H9 (cell line): ENCODE measurements around the gene RPEL1. TPM values are rescaled to one million over a fixed set of nuclear protein-coding genes. Genes with fewer than 3 reads are reported as not detected.

Experiments used
- DNase-seq: peaks from one replicate; pipeline ENCODE4 v3.0.0-alpha.2; 2017
- H2AFZ ChIP-seq: one replicate; pipeline ENCODE4 v1.6.1; 2013; ENCODE audit warnings: mild to moderate bottlenecking, low read length, control low read depth, moderate library complexity
- H2AK5ac ChIP-seq: 2 replicates; pipeline ENCODE4 v1.6.1; 2013; ENCODE audit warnings: low read length, control low read depth, mixed read lengths; ENCODE audit not compliant: insufficient read length
- H2BK120ac ChIP-seq: one replicate; pipeline ENCODE4 v1.6.1; 2013; ENCODE audit warnings: low read depth, mild to moderate bottlenecking, low read length, control low read depth, inconsistent platforms; ENCODE audit not compliant: poor library complexity, severe bottlenecking
- H2BK12ac ChIP-seq: 2 replicates; pipeline ENCODE4 v1.6.1; 2013; ENCODE audit warnings: low read length, control low read depth, mixed read lengths, low read depth; ENCODE audit not compliant: insufficient read length
- H2BK15ac ChIP-seq: 2 replicates; pipeline ENCODE4 v1.6.1; 2013; ENCODE audit warnings: low read depth, low read length, control low read depth
- H2BK20ac ChIP-seq: one replicate; pipeline ENCODE4 v1.6.1; 2013; ENCODE audit warnings: low read depth, mild to moderate bottlenecking, low read length, control low read depth, inconsistent platforms; ENCODE audit not compliant: poor library complexity, severe bottlenecking
- H2BK5ac ChIP-seq: 2 replicates; pipeline ENCODE4 v1.6.1; 2013; ENCODE audit warnings: low read length, control low read depth, mixed read lengths; ENCODE audit not compliant: insufficient read length
- H3K14ac ChIP-seq: 2 replicates; pipeline ENCODE4 v1.6.1; 2013; ENCODE audit warnings: low read length, control low read depth; ENCODE audit not compliant: insufficient read depth
- H3K18ac ChIP-seq: 2 replicates; pipeline ENCODE4 v1.6.1; 2013; ENCODE audit warnings: low read depth, mild to moderate bottlenecking, mixed read lengths, low read length, control low read depth; ENCODE audit not compliant: insufficient read length
- H3K23ac ChIP-seq: 2 replicates; pipeline ENCODE4 v1.6.1; 2013; ENCODE audit warnings: low read length, control low read depth, mixed read lengths, low read depth; ENCODE audit not compliant: insufficient read length
- H3K23me2 ChIP-seq: 2 replicates; pipeline ENCODE4 v1.6.1; 2013; ENCODE audit warnings: low read depth, mild to moderate bottlenecking, mixed read lengths, low read length, control low read depth; ENCODE audit not compliant: insufficient read length, poor library complexity, severe bottlenecking
- H3K27ac ChIP-seq: 2 replicates; pipeline ENCODE4 v1.5.1; 2013; ENCODE audit warnings: low read length, control low read depth, mixed read lengths, low read depth; ENCODE audit not compliant: insufficient read length
- H3K27me3 ChIP-seq: 2 replicates; pipeline ENCODE4 v1.6.1; 2013; ENCODE audit warnings: low read length, control low read depth, inconsistent platforms; ENCODE audit not compliant: insufficient read depth
- H3K4ac ChIP-seq: 2 replicates; pipeline ENCODE4 v1.6.1; 2013; ENCODE audit warnings: low read depth, mild to moderate bottlenecking, control low read depth, inconsistent platforms, low read length, moderate library complexity
- H3K4me1 ChIP-seq: 2 replicates; pipeline ENCODE4 v1.6.1; 2013; ENCODE audit warnings: low read length, control low read depth, inconsistent platforms; ENCODE audit not compliant: insufficient read depth
- H3K4me2 ChIP-seq: 2 replicates; pipeline ENCODE4 v1.6.1; 2013; ENCODE audit warnings: low read length, control low read depth, mixed read lengths; ENCODE audit not compliant: insufficient read length, insufficient read depth
- H3K56ac ChIP-seq: 2 replicates; pipeline ENCODE4 v1.6.1; 2013; ENCODE audit warnings: low read depth, mild to moderate bottlenecking, mixed read lengths, low read length, control low read depth; ENCODE audit not compliant: insufficient read length
- H3K79me1 ChIP-seq: 2 replicates; pipeline ENCODE4 v1.6.1; 2013; ENCODE audit warnings: low read depth, mild to moderate bottlenecking, moderate library complexity, low read length, control low read depth, inconsistent platforms; ENCODE audit not compliant: insufficient read depth, poor library complexity, severe bottlenecking
- H3K79me2 ChIP-seq: 2 replicates; pipeline ENCODE4 v1.6.1; 2013; ENCODE audit warnings: low read length, control low read depth, inconsistent platforms; ENCODE audit not compliant: insufficient read depth
- H3K9ac ChIP-seq: 2 replicates; pipeline ENCODE4 v1.6.1; 2013; ENCODE audit warnings: low read length, control low read depth, mixed read lengths; ENCODE audit not compliant: insufficient read length; ENCODE audit errors: extremely low read depth
- H3K9me3 ChIP-seq: one replicate; pipeline ENCODE4 v1.6.1; 2013; ENCODE audit warnings: low read depth, low read length, inconsistent platforms; ENCODE audit not compliant: control insufficient read depth
- H3T11ph ChIP-seq: one replicate; pipeline ENCODE4 v1.6.1; 2013; ENCODE audit warnings: mild to moderate bottlenecking, low read length, control low read depth, inconsistent platforms
- H4K20me1 ChIP-seq: one replicate; pipeline ENCODE4 v1.6.1; 2013; ENCODE audit not compliant: control insufficient read depth, insufficient read length, insufficient read depth
- H4K5ac ChIP-seq: 2 replicates; pipeline ENCODE4 v1.6.1; 2013; ENCODE audit warnings: low read depth, mild to moderate bottlenecking, mixed read lengths, low read length, control low read depth; ENCODE audit not compliant: insufficient read length
- H4K8ac ChIP-seq: replicated peaks from 2 replicates; pipeline ENCODE4 v1.6.1; 2013; ENCODE audit warnings: low read length, control low read depth, mixed read lengths, low read depth; ENCODE audit not compliant: insufficient read length
- H4K91ac ChIP-seq: 2 replicates; pipeline ENCODE4 v1.6.1; 2013; ENCODE audit warnings: low read depth, mild to moderate bottlenecking, moderate library complexity, mixed read lengths, low read length, control low read depth; ENCODE audit not compliant: insufficient read length
- H3K27ac Mint-ChIP-seq, 3 experiments: 2 replicates in 2 of 3; 3 replicates in 1 of 3; pipeline ENCODE4 v1.8.0; 2020 to 2021; ENCODE audit warnings: mixed read lengths in 3 of 3, mild to moderate bottlenecking in 1 of 3, moderate library complexity in 1 of 3
- H3K27me3 Mint-ChIP-seq: 2 replicates; pipeline ENCODE4 v1.8.0; 2021; ENCODE audit warnings: low read depth, mild to moderate bottlenecking, moderate library complexity, mixed read lengths
- H3K36me3 Mint-ChIP-seq, 3 experiments: 2 replicates in 2 of 3; 3 replicates in 1 of 3; pipeline ENCODE4 v1.8.0; 2020 to 2021; ENCODE audit warnings: low read depth in 3 of 3, mixed read lengths in 3 of 3; ENCODE audit not compliant: insufficient read depth in 1 of 3
- H3K4me1 Mint-ChIP-seq, 2 experiments: 2 replicates each; pipeline ENCODE4 v1.8.0; 2020; ENCODE audit warnings: mixed read lengths in 2 of 2
- H3K4me3 Mint-ChIP-seq, 2 experiments: 2 replicates in 1 of 2; 3 replicates in 1 of 2; pipeline ENCODE4 v1.8.0; 2020 to 2021; ENCODE audit warnings: mild to moderate bottlenecking in 2 of 2, mixed read lengths in 2 of 2, moderate library complexity in 1 of 2
- H3K9me3 Mint-ChIP-seq, 2 experiments: 2 replicates in 1 of 2; 3 replicates in 1 of 2; pipeline ENCODE4 v1.8.0; 2020; ENCODE audit warnings: mild to moderate bottlenecking in 2 of 2, mixed read lengths in 2 of 2, moderate library complexity in 1 of 2
- CTCF ChIP-seq: fragments of 200-600 bp; sonication (generic); conservative IDR thresholded peaks from 3 replicates; pipeline ENCODE4 v1.8.0; 2021; ENCODE audit warnings: antibody characterized with exemption, mild to moderate bottlenecking
- whole genome bisulfite sequencing: extraction: QIAGEN DNeasy Blood & Tissue Kit; methylation state at CpG from one replicate; pipeline ENCODE4 v1.1.7; 2013; ENCODE audit warnings: missing lambda C conversion rate, low lambda C conversion rate, mixed read lengths; ENCODE audit not compliant: insufficient read length; ENCODE audit errors: extremely low coverage; 5-methylcytosine and 5-hydroxymethylcytosine counted together
- total RNA-seq: library from RNA; stranded (reverse); gene quantifications from 2 replicates; pipeline ENCODE4 v1.2.1, GENCODE V29; 2021

The RPEL1 gene
- total RNA-seq, 1 experiment from 2014 or later, result 0.13 TPM

GRCh38 chr10:103280506-103280905 is 34.8 kb downstream of the RPEL1 start:
- Histone ChIP-seq H3K79me1 (no peaks in the 10 kb centered on the region), H2AFZ (no peak overlapping the region), H2BK5ac (no peak overlapping the region), H3K4me2 (no peak overlapping the region), H3K9me3 (no peaks in the 10 kb centered on the region), H4K20me1 (no peaks in the 10 kb centered on the region), H3K4ac (no peak overlapping the region), H4K8ac (no peak overlapping the region), H3K56ac (no peak overlapping the region), H2BK20ac (no peak overlapping the region), H3K18ac (no peak overlapping the region), H3K23me2 (peaks cover 14% of the 10 kb centered on the region), H2BK12ac (no peak overlapping the region), H3K14ac (no peak overlapping the region), H3K79me2 (no peaks in the 10 kb centered on the region), H2BK120ac (no peak overlapping the region), H3K27me3 (peaks cover 21% of the 10 kb centered on the region), H3K4me1 (no peaks in the 10 kb centered on the region; the same call in 1 of the 2 replicates), H4K91ac (no peak overlapping the region), H2AK5ac (no peak overlapping the region), H4K5ac (no peak overlapping the region), H3K27ac (no peak overlapping the region), H2BK15ac (no peak overlapping the region), H3K9ac (no peak overlapping the region), H3K23ac (no peak overlapping the region), H3T11ph (no peak overlapping the region)
- TF ChIP-seq CTCF, result no peak
- H3K27me3 Mint-ChIP-seq, result peaks cover 58% of the 10 kb centered on the region
- H3K27ac Mint-ChIP-seq, result no peak overlapping the region
- peaks cover 26 to 31% of the 10 kb centered on the region in 2 experiments for H3K4me1 Mint-ChIP-seq
- no peak overlapping the region for H3K4me3 Mint-ChIP-seq
- no peaks in the 10 kb centered on the region for H3K36me3 Mint-ChIP-seq
- WGBS, result no CpG with 5 or more reads among the region's 2 CpGs
- no peak for DNase-seq
- H3K9me3 Mint-ChIP-seq, result no peaks in the 10 kb centered on the region; a peak in 1 of 5 replicates
